SKM-1 treated with dmso at 0.1 percent for 144 hours (cell line): ENCODE measurements around the gene MAP7.
"Not testable (repeated sequence)": the region's sequence is repeated elsewhere in the genome, so short reads cannot be mapped to it uniquely, and the experiment has no call there.

ENCODE experiments used
- DNase-seq: peaks from one replicate; lab custom pipeline; 2025; ENCODE audit not compliant: unreplicated experiment; lab: John Stamatoyannopoulos, UW

Gene MAP7

GRCh38 chr6:136312975-136313374 lies 237.2 kb downstream of the MAP7 start:
- no peak for DNase-seq

DNA sequence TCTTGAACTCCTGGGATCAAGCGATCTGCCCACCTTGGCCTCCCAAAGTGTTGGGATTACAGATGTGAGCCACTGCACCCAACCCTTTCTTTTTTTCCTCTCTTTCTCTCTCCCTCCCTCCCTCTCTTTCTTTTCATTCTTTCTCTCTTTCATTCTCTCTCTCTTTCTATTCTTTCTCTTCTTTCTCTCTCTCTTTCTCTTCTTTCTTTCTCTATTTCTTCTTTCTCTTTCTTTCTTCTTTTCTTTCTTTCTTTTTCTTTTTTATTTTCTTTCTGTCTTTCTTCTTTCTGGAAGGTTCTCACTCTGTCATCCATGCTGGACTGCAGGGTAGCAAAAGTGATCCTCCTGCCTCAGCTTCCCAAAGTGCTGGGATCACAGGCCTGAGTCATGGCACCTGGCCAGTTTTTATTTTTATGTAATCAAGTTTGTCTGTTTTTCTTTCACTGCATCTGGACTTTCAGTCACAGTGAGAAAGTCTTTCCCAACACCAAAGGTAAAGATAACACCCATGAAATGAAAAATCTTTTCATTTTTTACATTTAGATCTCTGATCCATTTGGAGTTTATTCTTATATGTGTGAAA lies 240.4 kb downstream of the MAP7 start:
- DNase-seq = no peak

- no peak for DNase-seq
These were observed 241.1 kb downstream of the MAP7 start for GRCh38 chr6:136309171-136309570.

GRCh38 chr6:136308469-136308868 lies 241.8 kb downstream of the MAP7 start:
- not testable (repeated sequence) for DNase-seq

DNA sequence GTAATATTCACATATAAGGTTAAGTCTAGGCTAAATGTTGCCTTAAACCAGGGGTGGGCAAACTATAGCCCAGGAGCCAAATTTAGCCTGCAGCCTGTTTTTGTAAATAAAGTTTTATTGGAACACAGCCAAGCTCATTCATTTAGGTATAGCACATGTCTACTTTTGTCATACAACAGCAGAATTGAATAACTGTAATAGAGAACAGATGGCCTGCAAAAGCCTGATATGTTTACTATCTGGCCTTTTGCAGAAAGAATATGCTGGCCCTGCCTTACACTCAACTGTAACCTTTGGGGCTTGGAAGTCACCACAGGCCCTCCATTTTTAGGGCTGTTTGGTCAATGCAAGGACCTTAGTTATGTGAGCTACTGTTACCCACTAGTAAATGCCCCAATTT lies 242.9 kb downstream of the MAP7 start:
- DNase-seq = no peak

GRCh38 chr6:136306466-136306865 lies 243.8 kb downstream of the MAP7 start:
- DNase-seq = no peak

DNA sequence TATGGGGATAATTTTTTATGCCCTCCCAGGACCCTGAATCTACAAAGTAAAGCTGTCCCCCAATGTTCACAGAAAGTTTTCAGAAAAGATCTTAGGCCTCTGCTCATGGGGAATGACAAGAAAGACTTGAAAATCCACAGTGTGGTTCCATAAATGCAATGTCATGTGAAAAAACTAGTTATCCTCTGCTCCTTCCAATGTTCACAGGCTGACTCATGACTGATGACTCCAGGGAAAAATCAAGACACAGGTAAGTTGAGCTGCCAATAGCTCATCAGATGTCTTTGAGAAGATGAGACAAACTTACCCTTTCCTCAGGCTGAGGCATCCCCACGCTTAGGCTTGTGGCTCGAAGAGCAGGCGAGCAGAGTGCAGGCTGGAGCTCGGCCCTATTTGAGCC lies 245.8 kb downstream of the MAP7 start:
- DNase-seq = no peak

- no peak for DNase-seq
These were observed 246.7 kb downstream of the MAP7 start for GRCh38 chr6:136303516-136303915.

DNA sequence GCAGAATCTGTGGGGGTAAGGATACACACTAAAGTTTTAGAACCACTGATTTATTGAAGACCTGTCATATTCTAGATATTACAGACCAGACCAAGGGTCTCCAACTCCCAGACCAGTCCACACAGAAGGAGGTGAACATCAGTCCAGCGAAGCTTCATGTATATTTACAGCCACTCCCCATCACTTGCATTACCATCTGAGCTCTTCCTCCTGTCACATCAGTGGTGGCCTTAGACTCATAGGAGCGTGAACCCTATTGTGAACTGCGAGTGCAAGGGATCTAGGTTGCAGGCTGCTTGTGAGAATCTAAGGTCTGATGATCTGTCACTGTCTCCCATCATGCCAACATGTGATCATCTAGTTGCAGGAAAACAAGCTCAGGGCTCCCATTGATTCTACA lies 255.6 kb downstream of the MAP7 start:
- no peak for DNase-seq
